ENCODE results near the gene DRAP1. TPM values are rescaled to one million over a fixed set of nuclear protein-coding genes. Genes with fewer than 3 reads are reported as not detected.

The DRAP1 gene
- total and polyA plus RNA-seq, 11 donors, result 76.5 to 180 (median 104) TPM

DNA sequence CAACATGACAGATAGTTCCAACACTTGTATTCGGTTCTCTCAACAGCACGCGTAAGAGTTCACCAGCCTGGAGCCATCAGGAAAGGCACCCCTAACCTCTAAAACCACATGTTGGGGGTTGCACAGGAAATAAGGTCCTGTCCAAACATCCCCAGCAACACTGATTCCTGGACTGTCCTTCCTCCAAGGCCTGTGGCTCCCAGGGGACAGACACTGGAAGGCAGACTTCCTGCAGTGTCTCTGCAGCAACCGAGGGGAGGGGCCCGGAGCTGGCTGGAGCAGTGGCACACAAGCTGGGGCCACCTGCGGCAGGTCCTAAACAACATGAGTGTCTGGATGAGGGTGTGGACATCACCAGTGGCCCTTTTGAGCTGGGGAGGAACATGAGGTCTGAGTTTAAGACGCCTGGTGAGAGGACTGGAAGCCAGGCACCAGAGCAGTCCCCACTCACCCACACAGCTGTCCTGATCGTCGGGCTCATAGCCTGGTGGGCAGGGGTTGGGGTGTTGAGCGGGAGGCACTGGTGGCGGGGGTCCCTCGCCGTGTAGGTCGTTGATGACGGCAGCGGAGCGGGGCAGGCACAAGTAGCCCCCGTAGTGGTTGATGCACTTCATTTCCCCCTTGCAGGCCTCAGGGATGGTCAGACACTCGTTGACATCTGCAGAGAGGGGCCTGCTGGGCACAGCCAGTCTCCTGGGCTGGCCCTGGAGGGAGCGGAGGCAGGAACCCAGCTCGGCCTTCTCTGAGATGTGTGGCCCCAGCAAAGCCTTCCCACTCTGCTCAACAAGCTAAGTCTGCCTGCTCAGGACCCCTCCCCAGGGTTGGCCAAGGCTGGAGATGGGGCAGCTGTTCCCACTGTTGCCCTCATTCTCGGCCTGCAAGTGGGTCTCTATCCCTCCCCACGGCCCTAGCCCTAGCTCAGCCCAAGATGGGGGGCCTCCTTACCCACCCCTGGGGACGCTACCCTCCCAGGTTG lies 48.2 kb upstream of the DRAP1 start:
- peaks cover 0 to 47% (median 38%) of the 10 kb centered on the region in 9 donors for H3K36me3 ChIP-seq
- H3K9me3 ChIP-seq, result no peaks in the 10 kb centered on the region
- ATAC-seq (no peak), DNase-seq (peak; percentile 63 to 81 (median 81))
- TF ChIP-seq POLR2A (IDR thresholded peaks at IDR 0.05), result no peak
- TF ChIP-seq, protein P1, sequence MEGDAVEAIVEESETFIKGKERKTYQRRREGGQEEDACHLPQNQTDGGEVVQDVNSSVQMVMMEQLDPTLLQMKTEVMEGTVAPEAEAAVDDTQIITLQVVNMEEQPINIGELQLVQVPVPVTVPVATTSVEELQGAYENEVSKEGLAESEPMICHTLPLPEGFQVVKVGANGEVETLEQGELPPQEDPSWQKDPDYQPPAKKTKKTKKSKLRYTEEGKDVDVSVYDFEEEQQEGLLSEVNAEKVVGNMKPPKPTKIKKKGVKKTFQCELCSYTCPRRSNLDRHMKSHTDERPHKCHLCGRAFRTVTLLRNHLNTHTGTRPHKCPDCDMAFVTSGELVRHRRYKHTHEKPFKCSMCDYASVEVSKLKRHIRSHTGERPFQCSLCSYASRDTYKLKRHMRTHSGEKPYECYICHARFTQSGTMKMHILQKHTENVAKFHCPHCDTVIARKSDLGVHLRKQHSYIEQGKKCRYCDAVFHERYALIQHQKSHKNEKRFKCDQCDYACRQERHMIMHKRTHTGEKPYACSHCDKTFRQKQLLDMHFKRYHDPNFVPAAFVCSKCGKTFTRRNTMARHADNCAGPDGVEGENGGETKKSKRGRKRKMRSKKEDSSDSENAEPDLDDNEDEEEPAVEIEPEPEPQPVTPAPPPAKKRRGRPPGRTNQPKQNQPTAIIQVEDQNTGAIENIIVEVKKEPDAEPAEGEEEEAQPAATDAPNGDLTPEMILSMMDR (IDR thresholded peaks at IDR 0.05), result no peak
- peak overlapping the region in 9 of 12 donors; percentile 60 to 95 (median 68) for H3K4me3 ChIP-seq
- 50 to 62% (median 59%) methylated on average over 18 to 24 of the region's 24 CpGs for WGBS, 4 donors
- peaks cover 3 to 45% (median 22%) of the 10 kb centered on the region in 12 donors for H3K4me1 ChIP-seq
- intact Hi-C loops (cut with DNase I), result no loop called here
- H3K27me3 ChIP-seq, result no peaks in the 10 kb centered on the region
- H3K27ac ChIP-seq, result peak overlapping the region; percentile 24 to 99 (median 94)

DNA sequence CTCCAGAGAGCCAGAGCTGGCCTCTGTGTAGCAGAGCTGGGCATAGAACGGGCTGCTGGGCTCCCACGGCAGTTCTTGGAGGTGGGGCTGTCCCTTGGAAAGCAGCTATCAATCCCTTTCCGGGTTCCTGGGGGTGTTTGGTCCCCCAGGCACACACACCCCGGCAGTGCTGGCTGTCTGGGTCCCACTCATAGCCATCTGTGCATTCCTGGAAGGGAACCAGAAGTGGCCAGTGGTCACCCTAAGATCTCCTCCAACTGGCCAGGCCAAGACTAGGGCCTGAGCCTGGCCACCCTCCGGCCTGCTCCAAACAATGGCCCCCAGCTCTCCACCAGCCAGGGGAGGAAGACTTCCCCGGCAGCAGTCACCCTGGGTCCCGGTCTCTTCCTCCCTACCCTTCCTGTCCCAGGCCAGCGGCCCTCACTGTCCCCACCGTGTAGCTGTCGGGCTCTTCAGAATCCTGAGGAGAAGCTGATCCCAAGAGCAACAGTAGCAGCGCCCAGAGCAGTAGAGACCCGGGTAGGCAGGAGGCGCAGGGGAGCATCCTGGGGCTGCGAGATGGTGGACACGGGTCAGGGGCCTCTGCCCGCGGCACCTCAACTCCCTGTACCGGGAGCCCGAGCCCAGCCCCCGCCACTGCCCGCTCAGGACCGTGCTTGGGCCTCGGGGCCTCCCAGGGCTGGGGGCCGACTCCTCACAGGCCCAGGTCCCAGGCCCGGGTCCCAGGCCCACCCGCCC lies 47.2 kb upstream of the DRAP1 start:
- WGBS, 4 donors, result 7 to 25% (median 16%) methylated on average over 11 to 26 of the region's 26 CpGs
- intact Hi-C loops (cut with DNase I), result loop anchor here in 2 of 10 donors (2.0 kb wide), 1 partner anchor 13 kb away; the partner anchor contains the start of gene CFL1 (in 2 of the 2)
- H3K4me3 ChIP-seq, result peak overlapping the region; percentile 32 to 95 (median 68)
- no peaks in the 10 kb centered on the region for H3K9me3 ChIP-seq
- no peaks in the 10 kb centered on the region for H3K27me3 ChIP-seq
- peak overlapping the region; percentile 75 to 99 (median 96) for H3K27ac ChIP-seq
- TF ChIP-seq, protein P1 (IDR thresholded peaks at IDR 0.05), result peak in 5 of 12 donors; percentile 12 to 36 (median 21)
- no peak for TF ChIP-seq POLR2A (IDR thresholded peaks at IDR 0.05)
- ATAC-seq (peak; percentile 1 to 22 (median 10)), DNase-seq (peak in 2 of 5 donors; percentile 53 to 73)
- H3K36me3 ChIP-seq, result peaks cover 0 to 37% (median 28%) of the 10 kb centered on the region in 9 donors
- H3K4me1 ChIP-seq, result peaks cover 3 to 45% (median 22%) of the 10 kb centered on the region in 12 donors

DNA sequence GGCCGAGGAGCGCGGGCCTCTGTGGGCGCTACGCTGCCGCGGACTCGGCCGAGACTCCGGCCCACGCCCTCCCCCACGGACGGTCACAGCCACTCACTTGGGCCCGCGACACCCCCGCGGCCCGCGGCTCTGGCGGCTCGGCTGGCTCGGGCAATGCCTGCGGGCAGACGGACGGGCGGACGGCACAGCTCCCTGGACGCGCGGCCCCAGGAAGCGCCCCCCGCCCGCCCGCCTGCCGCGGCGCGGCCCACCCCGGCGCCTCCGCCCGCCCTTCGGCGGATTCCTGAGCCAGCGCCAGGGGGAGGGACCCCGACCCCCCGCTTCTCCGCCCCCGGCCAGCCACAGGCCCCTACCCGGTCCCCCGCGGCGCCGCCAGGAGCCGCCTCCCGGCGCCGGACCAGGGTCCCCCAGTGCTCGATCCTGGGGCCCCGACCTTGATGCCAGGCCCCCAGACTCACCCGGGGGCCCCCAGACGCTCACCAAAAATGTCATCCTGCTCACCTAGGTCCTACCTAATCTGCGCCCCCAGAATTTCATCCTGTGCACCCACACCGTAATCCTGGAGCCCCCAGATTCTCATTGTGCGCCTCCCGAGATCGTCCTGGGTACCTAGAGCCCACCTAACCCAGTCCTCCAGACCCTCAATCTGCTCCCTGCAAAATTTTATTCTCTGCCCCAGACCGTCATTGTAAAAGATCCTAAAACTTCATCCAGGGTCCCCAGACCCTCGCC lies 46.5 kb upstream of the DRAP1 start, which contains the start of gene EFEMP2:
EFEMP2 (minus strand) TSS at position 215 of the 732 bp plus-strand sequence. CDS start 446 bp downstream, outside the sequence.
- Histone ChIP-seq H3K4me3 (peak within 1 kb of the TSS; percentile 32 to 95 (median 68)), H3K4me1 (peaks cover 3 to 39% (median 22%) of the 10 kb centered on the region in 12 donors), H3K9me3 (no peaks in the 10 kb centered on the region), H3K27ac (peak within 1 kb of the TSS; percentile 75 to 99 (median 96)), H3K36me3 (peaks cover 0 to 29% (median 21%) of the 10 kb centered on the region in 9 donors), H3K27me3 (no peaks in the 10 kb centered on the region)
- WGBS, 4 donors, result 0 to 2% (median 1%) methylated on average over 15 to 69 of the region's 69 CpGs
- TF ChIP-seq POLR2A (IDR thresholded peaks at IDR 0.05), result no peak
- TF ChIP-seq, protein P1 (IDR thresholded peaks at IDR 0.05), result no peak
- intact Hi-C loops (cut with DNase I), result loop anchor here in 3 of 10 donors (1.0 to 2.0 kb wide), 3 partner anchors 12 to 16 kb away; partner anchors contain the start of genes CFL1 (in 2 of the 3), FIBP (in 1 of the 3) and MUS81 (in 1 of the 3)
- ATAC-seq, result peak in 3 of 4 donors; percentile 16 to 47 (median 28)
- peak in 4 of 5 donors; percentile 64 to 82 (median 76) for DNase-seq
